A549 (cell line): ENCODE data around the gene FAM151A.

Experiments used
- CTCF ChIP-seq: fragments of >200 bp; sonication (Bioruptor Twin); formaldehyde crosslinking; IDR thresholded peaks from 3 replicates; pipeline ENCODE4 v1.5.1; 2016
- HMGXB4 ChIP-seq: fragments of 250-450 bp; sonication (Bioruptor Pico); IDR thresholded peaks from 2 replicates; pipeline ENCODE4 v1.5.0; 2021; ENCODE audit warnings: mild to moderate bottlenecking, moderate library complexity, borderline replicate concordance
- JUN ChIP-seq, 2 experiments: fragments of >200 bp; sonication (Bioruptor Twin); formaldehyde crosslinking; IDR thresholded peaks; 2 replicates in 1 of 2; 3 replicates in 1 of 2; pipeline ENCODE4 v1.6.1; 2016 to 2017
- POLR2AphosphoS2 ChIP-seq: conservative IDR thresholded peaks from 2 replicates; pipeline ENCODE4 v1.6.1; 2012; ENCODE audit warnings: low read length, improper control_type of control experiment, inconsistent platforms
- SREBF2 ChIP-seq: fragments of 450-650 bp; IDR thresholded peaks from 2 replicates; pipeline ENCODE4 v1.6.1; 2014; ENCODE audit warnings: mild to moderate bottlenecking, moderate library complexity

GRCh38 chr1:54652168-54652567 lies 28.8 kb upstream of the FAM151A start:
- TF ChIP-seq SREBF2 (no peak), JUN (IDR thresholded peaks at IDR 0.05) (no peak), CTCF (no peak), HMGXB4 (CRISPR knock-in tag) (no peak), POLR2AphosphoS2 (no peak)
